ENCODE data around the gene MMAA.

The MMAA gene

DNA sequence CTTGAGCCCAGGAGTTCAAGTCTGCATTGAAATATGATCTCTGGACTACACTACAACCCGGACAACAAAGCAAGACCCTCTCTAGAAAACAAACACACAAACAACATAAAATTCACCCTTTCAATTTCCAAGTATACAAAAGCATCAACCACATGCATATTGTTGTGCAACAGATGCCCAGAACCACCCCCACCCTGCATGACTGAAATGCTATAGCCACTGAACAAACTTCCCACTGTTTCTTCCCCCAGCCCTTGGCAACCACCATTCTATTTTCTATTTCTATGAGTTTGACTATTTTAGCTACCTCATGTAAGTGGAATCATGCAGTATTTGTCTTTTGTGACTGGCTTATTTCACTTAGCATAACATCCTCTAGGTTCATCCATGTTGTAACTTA, 46.6 kb downstream of the MMAA start:
- peak; percentile 3 to 19 for DNase-seq (ENCODE audit: low read depth in 2 of 2)
- no peak for TF ChIP-seq CTCF (IDR thresholded peaks at IDR 0.05; ENCODE audit: low read depth, low read length)
- no peak overlapping the region for H3K4me3 ChIP-seq (replicated peaks in 1 of 2; ENCODE audit: low read depth in 2 of 2, low read length in 2 of 2)

- DNase-seq (ENCODE audit: low read depth in 2 of 2), result no peak
- no peak for TF ChIP-seq CTCF (IDR thresholded peaks at IDR 0.05; ENCODE audit: low read depth, low read length)
- H3K4me3 ChIP-seq (replicated peaks in 1 of 2; ENCODE audit: low read depth in 2 of 2, low read length in 2 of 2), result no peak overlapping the region
These were observed 51.2 kb downstream of the MMAA start for GRCh38 chr4:145670422-145670821.

GRCh38 chr4:145679520-145679919, 60.3 kb downstream of the MMAA start:
- peak; percentile 49 to 86 for DNase-seq (ENCODE audit: low read depth in 2 of 2)
- H3K4me3 ChIP-seq (replicated peaks in 1 of 2; ENCODE audit: low read depth in 2 of 2, low read length in 2 of 2), result no peak overlapping the region
- no peak for TF ChIP-seq CTCF (IDR thresholded peaks at IDR 0.05; ENCODE audit: low read depth, low read length)

DNA sequence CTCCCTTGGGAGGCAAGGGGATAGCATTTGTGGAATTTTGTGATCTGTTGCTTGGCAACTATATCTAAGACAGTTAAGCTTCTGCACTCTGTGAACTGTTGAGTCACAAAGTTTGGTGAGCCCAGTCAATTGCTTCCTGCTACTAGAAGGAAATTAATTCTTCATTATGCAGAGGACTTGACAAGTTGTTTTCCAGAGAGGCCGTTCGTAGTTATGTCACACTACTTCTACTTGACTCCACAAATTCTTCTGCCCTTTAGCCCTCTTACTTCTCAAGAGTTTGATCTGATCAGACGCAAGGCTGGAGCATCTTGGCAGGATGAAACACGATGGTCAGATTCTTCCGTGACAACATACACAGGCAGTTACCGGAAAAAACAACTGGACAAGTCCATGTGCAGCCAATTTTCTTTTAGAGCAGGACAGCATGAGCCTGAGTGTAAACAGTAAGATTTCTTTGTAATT, 60.8 kb downstream of the MMAA start, which contains the start of gene C4orf51:
TSS of gene C4orf51 (plus strand) at position 156 of the 465 bp plus-strand sequence. CDS start at position 214, 58 bp downstream.
- no peak for TF ChIP-seq CTCF (IDR thresholded peaks at IDR 0.05; ENCODE audit: low read depth, low read length)
- DNase-seq (ENCODE audit: low read depth in 2 of 2), result peak; percentile 62 to 63
- no peak within 1 kb of the TSS for H3K4me3 ChIP-seq (replicated peaks in 1 of 2; ENCODE audit: low read depth in 2 of 2, low read length in 2 of 2)

DNA sequence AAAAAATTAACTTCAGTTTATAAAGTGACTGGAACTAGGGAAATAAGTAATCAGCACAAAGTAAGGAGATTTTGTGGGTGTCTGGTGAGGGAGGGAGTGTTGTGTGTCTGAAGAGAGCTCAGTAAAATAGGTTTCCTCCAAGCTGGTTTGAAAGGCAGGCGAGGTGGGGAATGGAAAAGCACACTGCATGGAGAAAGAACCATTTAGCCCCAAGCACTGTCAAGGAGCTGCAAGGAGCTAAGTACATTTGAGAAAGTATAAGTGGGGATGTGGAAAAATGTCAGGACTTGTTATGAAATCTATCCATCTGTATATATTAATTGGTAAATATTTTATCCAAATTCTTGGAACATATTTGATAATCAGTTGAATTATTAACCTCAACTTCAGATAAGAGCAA, 61.7 kb downstream of the MMAA start:
- DNase-seq (ENCODE audit: low read depth in 2 of 2), result no peak
- no peak overlapping the region for H3K4me3 ChIP-seq (replicated peaks in 1 of 2; ENCODE audit: low read depth in 2 of 2, low read length in 2 of 2)

DNA sequence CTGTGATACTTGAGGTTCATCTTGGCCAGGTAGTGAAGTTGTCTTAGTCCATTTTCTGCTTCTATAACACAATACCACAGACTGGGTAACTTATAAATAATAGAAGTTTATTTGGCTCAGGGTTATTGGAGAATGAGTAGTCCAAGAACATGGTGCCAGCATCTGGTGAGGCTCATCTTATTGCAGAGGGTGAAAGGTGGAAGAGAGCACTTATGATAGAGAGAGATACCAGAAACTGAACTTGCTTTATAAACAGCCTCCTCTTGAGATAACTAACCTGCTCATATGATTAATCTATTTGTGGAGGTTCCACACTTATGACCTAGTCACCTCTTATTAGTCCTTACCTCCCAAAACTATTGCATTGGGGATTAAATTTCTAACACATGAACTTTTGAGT, 62.3 kb downstream of the MMAA start:
- no peak for DNase-seq (ENCODE audit: low read depth in 2 of 2)
- TF ChIP-seq CTCF (IDR thresholded peaks at IDR 0.05; ENCODE audit: low read depth, low read length), result no peak
- H3K4me3 ChIP-seq (replicated peaks in 1 of 2; ENCODE audit: low read depth in 2 of 2, low read length in 2 of 2), result no peak overlapping the region

More for the DNA sequence above, 61.7 kb downstream of the MMAA start:
- no peak for TF ChIP-seq CTCF (IDR thresholded peaks at IDR 0.05; ENCODE audit: low read depth, low read length)

GRCh38 chr4:145681956-145682355, 62.8 kb downstream of the MMAA start:
- TF ChIP-seq CTCF (IDR thresholded peaks at IDR 0.05; ENCODE audit: low read depth, low read length), result no peak
- peak in 1 of 2 donors; percentile 43 for DNase-seq (ENCODE audit: low read depth in 2 of 2)
- no peak overlapping the region for H3K4me3 ChIP-seq (replicated peaks in 1 of 2; ENCODE audit: low read depth in 2 of 2, low read length in 2 of 2)

Data from cardiac fibroblast (primary cell).